Lung (tissue), 12 donors: ENCODE measurements around the gene RASAL1. TPM values are rescaled to one million over a fixed set of nuclear protein-coding genes. Genes with fewer than 3 reads are reported as not detected.

Experiments
- ATAC-seq: fragments of 200-7000 bp; cut with Tn5 transposase; one replicate; pipeline ENCODE4 v1.9.1; 2020; ENCODE audit warnings: moderate number of reproducible peaks; ENCODE audit not compliant: insufficient read depth, low FRiP score
- DNase-seq, 3 donors: peaks; one replicate each; pipeline ENCODE4 v3.0.0-alpha.2; 2013 to 2017
- H3K27ac ChIP-seq, 2 donors: one replicate each; pipeline ENCODE4 v1.5.1; 2013; ENCODE audit warnings: mild to moderate bottlenecking in 2 of 2, moderate library complexity in 2 of 2, control low read depth in 1 of 2, inconsistent platforms in 1 of 2, low read depth in 1 of 2, low read length in 1 of 2
- H3K27me3 ChIP-seq, 3 donors: one replicate each; pipeline ENCODE4 v1.5.1; 2013; ENCODE audit warnings: low read length in 2 of 3; ENCODE audit not compliant: control insufficient read depth in 3 of 3, insufficient read depth in 3 of 3
- H3K36me3 ChIP-seq, 4 donors: one replicate each; pipeline ENCODE4 v1.5.1; 2013; ENCODE audit warnings: low read length in 4 of 4, mild to moderate bottlenecking in 1 of 4, moderate library complexity in 1 of 4; ENCODE audit not compliant: control insufficient read depth in 4 of 4, insufficient read depth in 4 of 4
- H3K4me1 ChIP-seq, 5 donors: one replicate each; pipeline ENCODE4 v1.5.1; 2013; ENCODE audit warnings: low read length in 5 of 5, mild to moderate bottlenecking in 2 of 5, moderate library complexity in 1 of 5; ENCODE audit not compliant: control insufficient read depth in 5 of 5, insufficient read depth in 5 of 5
- H3K4me3 ChIP-seq: one replicate; pipeline ENCODE4 v1.5.1; 2013; ENCODE audit warnings: mild to moderate bottlenecking, control low read depth, moderate library complexity
- H3K9ac ChIP-seq, 2 donors: one replicate each; pipeline ENCODE4 v1.5.1; 2013; ENCODE audit warnings: low read length in 2 of 2, control low read depth in 1 of 2; ENCODE audit not compliant: insufficient read depth in 1 of 2
- H3K9me3 ChIP-seq, 4 donors: one replicate each; pipeline ENCODE4 v1.5.1; 2013; ENCODE audit warnings: low read length in 3 of 4, mild to moderate bottlenecking in 1 of 4, moderate library complexity in 1 of 4; ENCODE audit not compliant: control insufficient read depth in 4 of 4, insufficient read depth in 3 of 4
- WGBS, 2 donors: extraction: QIAGEN DNeasy Blood & Tissue Kit; methylation state at CpG; one replicate each; pipeline ENCODE4 v1.1.7; 2013; 5-methylcytosine and 5-hydroxymethylcytosine counted together
- polyA plus RNA-seq, 2 donors: library from polyadenylated mRNA; stranded (reverse); fragments of 200-250 nt; gene quantifications; one replicate each; pipeline ENCODE4 v1.2.1, GENCODE V29; 2013
- total RNA-seq, 2 donors: library from RNA; depleted of rRNA in 1 of 2; stranded (reverse); fragments of >200 nt in 1 of 2; gene quantifications; one replicate each; pipeline ENCODE4 v1.2.1, GENCODE V29; 2014 to 2021
- TF ChIP-seq, protein P1 (sequence below): IDR thresholded peaks from 2 replicates; pipeline ENCODE4 v1.5.1; 2012; ENCODE audit warnings: mild to moderate bottlenecking; ENCODE audit errors: control extremely low read depth, extremely low read depth
- donor health status: control.
- donor health status: control.
- donor health status: Bipolar disorder and iron deficiency.
- donor health status: healthy.
- donor health status: DM: yes; HTN: yes; CAD: no.

RASAL1 gene
- total and polyA plus RNA-seq, 4 donors: 0.09 to 1.8 (median 0.62) TPM

DNA sequence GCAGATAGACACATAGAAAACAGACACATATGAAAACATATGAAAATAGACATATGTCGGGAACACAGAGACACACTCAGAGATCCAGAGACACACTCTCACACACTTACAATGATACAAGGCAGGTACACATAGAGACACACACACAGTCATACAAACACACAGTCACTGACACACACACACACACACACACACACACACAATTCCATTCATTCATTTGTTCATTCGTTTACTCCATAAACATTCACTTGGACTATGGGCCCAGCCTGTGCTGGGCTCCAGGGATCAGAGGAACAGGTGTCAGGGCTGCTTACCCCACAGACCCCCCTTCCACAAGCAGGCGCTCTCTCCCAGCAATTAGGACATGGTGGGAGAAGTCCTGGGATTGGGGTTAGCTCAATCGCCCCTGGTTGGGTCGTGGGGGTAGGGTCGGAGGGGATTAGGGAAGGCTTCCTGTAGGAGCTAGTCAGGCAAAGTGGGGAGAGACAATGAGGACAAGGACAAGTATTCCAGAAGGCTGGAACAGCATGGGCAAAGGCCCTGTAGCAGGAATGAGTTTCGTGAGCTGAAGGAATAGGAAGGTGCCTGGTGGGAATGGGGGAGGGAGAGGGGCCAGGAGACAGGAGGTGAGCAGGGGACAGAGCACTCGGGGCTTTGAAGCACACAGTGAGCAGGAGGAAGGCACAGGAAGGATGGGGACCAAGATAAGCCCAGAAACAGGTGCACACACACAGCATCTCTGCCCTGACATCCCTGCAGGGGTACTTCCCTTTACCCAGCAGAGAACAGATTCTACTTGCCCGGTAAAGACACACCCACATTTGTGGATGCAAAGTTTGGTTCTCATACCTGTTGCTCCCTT is 6.5 kb downstream of the RASAL1 start:
- Histone ChIP-seq H3K4me3 (no peak overlapping the region), H3K9me3 (peaks cover 0 to 4% (median 0%) of the 10 kb centered on the region in 4 donors), H3K36me3 (no peaks in the 10 kb centered on the region), H3K9ac (no peak overlapping the region), H3K27ac (no peak overlapping the region), H3K4me1 (no peaks in the 10 kb centered on the region), H3K27me3 (no peaks in the 10 kb centered on the region)
- WGBS, 2 donors: 55 to 63% methylated on average over 9 of the region's 9 CpGs
- DNase-seq: no peak
- ATAC-seq: no peak
- TF ChIP-seq, protein P1, sequence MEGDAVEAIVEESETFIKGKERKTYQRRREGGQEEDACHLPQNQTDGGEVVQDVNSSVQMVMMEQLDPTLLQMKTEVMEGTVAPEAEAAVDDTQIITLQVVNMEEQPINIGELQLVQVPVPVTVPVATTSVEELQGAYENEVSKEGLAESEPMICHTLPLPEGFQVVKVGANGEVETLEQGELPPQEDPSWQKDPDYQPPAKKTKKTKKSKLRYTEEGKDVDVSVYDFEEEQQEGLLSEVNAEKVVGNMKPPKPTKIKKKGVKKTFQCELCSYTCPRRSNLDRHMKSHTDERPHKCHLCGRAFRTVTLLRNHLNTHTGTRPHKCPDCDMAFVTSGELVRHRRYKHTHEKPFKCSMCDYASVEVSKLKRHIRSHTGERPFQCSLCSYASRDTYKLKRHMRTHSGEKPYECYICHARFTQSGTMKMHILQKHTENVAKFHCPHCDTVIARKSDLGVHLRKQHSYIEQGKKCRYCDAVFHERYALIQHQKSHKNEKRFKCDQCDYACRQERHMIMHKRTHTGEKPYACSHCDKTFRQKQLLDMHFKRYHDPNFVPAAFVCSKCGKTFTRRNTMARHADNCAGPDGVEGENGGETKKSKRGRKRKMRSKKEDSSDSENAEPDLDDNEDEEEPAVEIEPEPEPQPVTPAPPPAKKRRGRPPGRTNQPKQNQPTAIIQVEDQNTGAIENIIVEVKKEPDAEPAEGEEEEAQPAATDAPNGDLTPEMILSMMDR: no peak

DNA sequence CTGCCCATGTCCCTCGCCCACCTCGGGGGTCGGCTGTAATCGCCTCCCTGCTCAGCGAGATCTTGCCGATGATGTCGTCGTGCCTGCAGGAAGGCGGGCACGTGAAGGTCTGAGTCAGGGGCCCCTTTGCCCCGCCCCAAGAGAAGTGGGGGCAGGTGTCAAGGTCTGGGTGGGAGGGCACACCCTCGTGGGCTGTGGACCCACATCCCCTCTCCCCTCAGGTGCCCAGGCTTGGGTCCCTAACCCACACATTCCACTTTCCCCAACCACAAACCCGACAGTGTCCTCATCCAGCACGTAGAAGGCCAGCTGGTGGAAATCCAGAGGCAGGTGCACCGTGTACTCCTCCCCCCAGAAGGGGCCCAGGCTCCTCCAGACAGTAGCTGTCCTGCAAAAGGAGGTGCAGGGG is 7.8 kb downstream of the RASAL1 start:
- Histone ChIP-seq H3K4me1 (no peaks in the 10 kb centered on the region), H3K36me3 (no peaks in the 10 kb centered on the region), H3K9ac (no peak overlapping the region), H3K27ac (no peak overlapping the region), H3K27me3 (no peaks in the 10 kb centered on the region), H3K4me3 (no peak overlapping the region), H3K9me3 (peaks cover 0 to 9% (median 2%) of the 10 kb centered on the region in 4 donors)
- no peak for DNase-seq
- 37 to 40% methylated on average over 15 of the region's 15 CpGs for WGBS, 2 donors
- TF ChIP-seq, protein P1: no peak
- no peak for ATAC-seq

DNA sequence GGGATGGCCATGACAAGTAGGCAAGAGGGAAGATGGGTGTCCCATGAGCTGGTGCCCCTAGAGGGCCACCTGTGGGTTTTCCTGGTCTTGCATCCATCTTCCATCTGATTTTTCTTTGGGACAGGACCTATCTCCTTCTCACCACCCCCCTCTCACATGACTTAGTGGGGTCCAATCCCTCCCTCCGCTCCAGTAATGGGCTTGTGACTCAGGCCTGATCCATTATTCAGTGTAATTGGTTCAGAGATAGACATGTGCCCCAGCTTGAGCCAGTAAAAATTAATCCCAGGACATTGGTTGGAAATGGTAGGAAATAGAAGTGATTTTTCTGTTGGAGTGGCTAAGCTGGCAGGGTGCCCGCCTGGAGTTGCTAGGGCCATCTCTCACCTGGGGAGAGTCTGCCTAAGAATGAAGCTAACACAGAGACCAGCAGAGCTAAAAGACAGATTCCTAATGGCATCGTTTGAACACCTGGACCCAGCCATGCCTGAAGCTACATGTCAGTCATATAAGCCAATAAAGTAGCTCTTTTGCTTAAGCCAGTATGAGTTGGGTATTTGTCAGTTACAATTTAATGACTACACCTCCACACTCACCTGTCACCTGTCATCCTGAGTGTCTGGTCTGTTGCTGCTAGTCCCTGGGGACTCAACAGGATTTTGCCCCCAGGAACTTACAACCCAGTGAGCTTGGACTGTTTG is 14.7 kb downstream of the RASAL1 start:
- Histone ChIP-seq H3K4me3 (no peak overlapping the region), H3K27me3 (no peaks in the 10 kb centered on the region), H3K27ac (no peak overlapping the region), H3K4me1 (no peaks in the 10 kb centered on the region), H3K9ac (no peak overlapping the region), H3K9me3 (peaks cover 0 to 12% (median 2%) of the 10 kb centered on the region in 4 donors), H3K36me3 (no peaks in the 10 kb centered on the region)
- TF ChIP-seq, protein P1: no peak
- WGBS, 2 donors: 76 to 88% methylated on average over 3 of the region's 3 CpGs
- no peak for ATAC-seq
- no peak for DNase-seq
